HG03378 (cell line): ENCODE measurements around the gene PCDH9.
"Not testable (repeated sequence)": the region's sequence is repeated elsewhere in the genome, so short reads cannot be mapped to it uniquely, and the experiment has no call there.

ENCODE experiments used
- ATAC-seq: cut with Tn5 transposase; IDR thresholded peaks from one replicate; pipeline ENCODE4 v1.9.1; 2021; ENCODE audit warnings: mild to moderate bottlenecking, moderate library complexity; ENCODE audit not compliant: unreplicated experiment

PCDH9 gene

DNA sequence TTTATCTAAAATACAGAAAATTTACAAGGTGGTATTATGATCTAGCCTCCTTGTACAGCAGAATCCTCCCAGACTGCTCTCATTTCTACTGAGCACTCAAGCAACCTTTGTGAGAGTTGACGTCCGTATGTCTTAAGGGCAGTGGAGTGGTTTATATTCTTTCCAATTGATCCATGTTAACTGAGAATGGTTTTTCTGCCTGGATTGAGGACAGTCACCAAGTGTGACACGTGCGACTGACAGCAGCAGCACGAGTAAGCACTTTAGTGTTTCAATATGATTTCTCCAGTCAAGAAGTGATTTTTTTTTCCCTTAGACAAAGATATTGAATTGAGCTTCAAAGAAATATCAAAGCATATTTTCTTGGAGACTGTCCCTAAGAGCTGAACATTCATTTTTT lies 901.7 kb downstream of the PCDH9 start:
- no peak for ATAC-seq

DNA sequence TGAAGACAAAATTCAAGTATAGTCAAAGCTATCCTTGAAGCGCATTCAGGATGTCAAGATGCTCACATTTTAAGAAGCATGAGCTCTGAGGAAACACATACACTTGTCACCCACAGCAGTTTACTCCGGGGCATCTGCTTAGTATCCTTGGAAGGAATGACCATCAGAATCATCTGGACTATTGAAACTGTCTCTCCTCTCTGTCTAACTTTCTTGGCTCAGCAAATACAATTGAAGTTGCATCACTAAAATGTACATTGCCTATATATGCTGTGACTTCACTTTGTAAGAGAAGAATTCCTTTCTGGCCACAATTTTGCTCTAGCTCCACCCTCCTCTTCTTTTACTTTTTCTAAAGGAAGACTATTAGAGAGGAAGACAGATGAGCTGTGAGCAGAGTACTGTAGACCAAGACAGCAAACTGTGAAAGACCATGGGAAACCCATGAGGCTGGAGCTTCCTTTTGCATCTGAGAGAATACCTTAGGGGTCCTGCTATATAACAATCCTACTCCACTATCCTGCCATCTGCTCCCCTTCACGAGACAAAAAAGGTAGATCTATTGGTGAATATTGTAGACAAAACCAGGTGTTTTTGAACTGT lies 906.3 kb downstream of the PCDH9 start:
- no peak for ATAC-seq

DNA sequence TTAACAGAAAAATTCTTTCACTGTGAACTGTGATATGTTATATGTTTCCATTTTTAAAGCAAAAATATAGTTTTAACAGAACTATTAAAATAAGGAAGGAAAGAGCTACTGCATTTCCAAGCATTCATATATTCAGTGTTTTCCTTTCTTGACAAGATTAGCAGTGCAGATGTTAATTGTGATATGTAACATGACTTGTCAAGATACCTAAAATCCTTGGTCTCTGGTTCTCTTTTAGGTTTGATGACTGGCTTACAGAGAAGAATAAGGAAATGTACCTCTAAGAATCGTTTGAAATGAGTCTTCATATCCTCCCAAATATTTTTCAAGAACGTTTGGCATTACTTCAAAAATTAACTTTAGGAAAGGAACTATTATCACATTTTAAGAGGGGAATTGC lies 907.2 kb downstream of the PCDH9 start:
- ATAC-seq: no peak

DNA sequence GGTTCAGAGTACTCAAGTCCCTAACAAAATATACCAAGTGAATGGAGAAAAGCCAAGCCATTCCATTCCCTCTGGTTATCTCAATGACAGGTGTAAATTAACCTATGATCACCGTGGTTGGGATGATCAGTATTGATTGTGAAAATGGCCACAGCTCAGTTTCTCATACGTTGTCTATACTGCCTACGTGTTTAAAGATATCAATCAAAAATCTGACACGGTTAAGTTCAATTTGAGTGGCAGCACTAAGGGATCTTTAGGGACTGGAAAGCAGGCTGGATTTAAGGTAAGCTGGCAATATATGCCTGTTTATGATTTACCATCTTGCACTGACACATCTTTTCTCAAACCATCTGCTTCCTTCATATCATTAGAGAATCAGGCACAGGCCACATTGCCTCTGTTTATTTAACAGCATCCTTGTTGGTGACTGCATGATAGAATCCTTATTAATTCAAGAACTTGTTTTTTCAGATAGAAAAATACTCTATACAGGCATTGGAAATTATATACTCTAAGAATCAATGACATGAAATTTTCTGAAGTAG lies 907.9 kb downstream of the PCDH9 start:
- ATAC-seq: no peak

DNA sequence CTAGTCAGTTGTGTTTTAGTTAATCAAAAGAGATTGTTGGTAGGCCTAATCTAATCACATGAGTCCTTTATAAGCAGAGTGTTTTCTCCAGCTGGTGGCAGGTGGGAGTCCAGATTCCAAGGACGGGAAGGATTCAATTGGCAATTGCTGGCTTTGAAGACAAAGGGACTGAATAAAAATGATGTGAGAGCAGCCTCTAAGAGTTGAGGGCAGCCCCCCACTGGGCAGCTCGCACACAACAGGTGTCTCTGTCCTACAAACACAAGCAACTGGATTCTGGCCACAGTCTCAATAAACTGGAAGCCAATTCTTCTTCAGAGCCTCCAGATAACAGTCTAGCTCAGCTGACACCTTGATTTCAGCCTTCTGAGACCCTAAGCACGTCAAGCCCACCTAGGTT lies 915.2 kb downstream of the PCDH9 start:
- no peak for ATAC-seq

DNA sequence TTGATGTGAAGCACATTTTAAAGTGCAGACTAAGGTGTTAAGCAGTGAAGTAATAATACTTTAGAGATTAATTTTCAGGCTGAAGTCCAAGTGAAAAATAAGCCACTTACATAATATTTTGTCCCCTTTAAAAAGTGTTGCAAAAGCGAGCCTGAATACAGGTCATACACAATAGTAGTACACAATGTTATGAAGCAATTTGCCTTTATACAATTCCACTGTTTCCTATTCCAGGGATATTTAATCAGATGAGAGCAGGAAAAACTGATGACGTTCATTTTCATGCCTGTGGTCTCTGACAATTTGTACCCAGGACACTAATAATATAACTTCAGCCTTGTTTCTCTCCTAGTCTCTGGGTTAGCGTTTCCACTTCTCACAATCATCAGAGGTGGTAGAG lies 916.7 kb downstream of the PCDH9 start:
- no peak for ATAC-seq

DNA sequence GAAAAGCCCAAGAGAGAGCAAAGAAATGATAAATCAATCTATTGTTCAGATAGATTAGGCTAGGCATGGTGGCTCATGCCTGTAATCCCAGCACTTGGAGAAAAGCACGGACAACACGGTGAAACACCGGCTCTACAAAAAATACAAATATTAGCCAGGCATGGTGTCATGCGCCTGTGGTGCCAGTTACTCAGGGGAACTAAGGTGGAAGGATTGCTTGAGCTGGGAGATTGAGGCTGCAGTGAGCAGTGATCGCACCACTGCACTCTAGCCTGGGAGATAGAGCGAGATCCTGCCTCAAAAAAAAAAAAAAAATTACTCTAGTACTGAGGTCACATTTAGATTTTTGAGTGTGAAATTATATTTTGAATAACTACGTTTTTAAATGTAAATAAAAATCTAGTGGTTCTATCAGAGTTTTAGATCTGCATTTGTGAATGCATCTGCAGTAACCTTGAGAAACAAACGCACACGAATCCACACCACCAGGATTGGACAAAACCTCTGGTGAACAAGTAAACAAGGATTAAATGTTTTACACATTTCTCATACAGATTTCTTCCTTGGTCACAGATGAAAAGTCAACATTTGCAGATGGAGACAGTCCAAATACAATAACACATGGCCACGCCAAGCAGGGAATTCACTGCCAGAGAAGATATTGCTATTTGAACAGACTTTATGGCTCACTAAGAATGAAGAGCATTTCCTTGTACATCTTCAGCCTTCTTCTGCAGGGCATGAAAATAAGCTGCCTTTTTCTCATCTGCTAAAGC lies 917.6 kb downstream of the PCDH9 start:
- no peak for ATAC-seq

DNA sequence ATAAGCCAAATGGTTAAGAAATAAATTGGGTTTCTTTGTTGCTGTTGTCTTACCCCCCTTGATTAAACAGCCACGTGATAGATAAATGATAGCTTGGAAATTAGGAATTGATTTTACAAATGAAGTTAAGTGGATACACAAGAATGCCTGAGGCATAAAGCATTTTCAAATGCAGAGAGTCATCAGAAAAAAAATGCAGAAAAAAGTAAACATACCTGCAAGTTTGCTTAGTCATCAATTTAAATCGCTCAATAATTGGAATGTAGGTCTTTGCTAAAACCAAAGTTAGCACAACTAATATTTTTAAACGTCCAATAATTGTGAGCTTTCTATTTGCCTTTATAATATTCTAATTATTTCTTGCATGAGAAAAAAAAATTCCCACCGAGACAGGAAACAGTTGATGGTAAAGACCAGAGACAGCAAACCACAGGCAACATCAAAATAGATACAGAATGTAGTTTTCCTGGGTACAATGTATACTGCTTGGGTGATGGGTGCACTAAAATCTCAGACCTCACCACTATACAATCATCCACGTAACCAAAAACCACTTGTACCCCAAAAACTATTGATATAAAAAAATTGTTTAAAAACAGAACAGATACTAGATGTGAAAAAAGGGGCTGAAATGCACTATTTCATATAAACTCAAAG lies 924.0 kb downstream of the PCDH9 start:
- no peak for ATAC-seq

DNA sequence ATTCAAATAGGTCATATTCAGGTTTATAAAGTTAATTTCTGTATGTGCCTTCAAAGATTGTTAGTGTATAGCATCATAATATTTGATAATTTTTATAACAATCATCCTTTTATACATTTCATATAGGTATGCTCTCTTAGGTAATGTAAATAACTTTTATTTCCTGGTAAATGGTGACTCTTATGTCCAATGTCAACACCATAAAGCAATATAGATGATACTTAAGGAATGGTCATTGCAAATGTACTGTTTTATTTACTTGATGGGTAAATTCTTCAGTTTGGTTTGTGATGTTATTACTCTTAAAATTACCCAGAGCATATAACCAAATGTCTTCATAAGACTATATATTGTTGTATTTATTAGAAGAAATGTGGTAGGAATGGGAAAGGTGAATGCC lies 928.7 kb downstream of the PCDH9 start:
- no peak for ATAC-seq

DNA sequence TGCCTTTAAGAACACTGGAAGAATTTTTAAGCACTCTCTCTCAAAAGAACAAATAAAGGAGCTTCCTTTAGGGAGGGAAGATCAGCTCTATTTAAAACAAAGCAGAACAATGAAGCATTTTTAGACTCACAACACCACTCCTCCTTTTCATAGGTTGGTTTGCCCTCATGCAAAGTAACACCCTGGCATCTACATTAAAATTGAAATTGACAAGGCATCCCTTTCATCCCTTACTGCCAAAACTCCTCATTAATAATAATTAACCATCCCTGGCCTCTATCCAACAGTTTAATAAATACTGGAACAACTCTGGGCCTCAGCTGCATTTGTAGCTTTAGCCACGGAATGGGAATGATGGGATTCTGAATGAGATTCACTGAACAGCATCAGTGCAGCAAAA lies 929.1 kb downstream of the PCDH9 start:
- no peak for ATAC-seq

DNA sequence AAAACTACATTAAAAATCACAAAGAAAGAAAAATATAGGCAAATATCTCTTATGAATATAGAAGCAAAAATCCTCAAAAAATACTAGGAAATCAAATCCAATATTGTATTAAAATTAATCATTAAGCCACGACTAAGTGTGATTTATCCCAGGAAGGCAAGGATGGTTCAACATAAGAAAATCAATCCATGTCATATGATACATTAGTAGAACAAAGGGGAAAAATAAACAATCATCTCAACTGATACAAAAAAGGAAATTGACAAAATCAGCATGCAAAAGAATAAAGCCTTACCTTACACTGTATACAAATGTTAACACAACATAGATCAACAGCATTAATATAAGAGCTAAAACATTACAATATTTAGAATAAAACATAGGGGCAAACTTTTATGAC lies 933.3 kb downstream of the PCDH9 start:
- ATAC-seq: no peak

DNA sequence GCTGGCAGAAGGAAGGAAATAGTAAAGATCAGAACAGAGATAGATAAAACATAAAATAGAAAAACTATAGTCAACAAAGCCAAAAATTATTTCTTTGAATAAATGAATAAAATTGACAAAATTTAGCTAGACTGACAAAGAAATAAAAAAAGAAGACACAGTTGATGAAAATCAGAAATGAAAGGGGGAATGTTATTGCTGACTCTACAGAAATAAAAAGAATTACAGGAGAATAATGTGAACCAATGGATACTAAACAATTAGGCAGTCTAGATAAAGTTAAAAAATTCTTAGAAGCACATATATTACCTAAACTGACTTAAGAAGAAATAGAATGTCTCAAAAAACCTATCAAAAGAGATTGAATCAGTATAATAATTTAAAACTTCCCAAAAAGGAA lies 933.8 kb downstream of the PCDH9 start:
- no peak for ATAC-seq

DNA sequence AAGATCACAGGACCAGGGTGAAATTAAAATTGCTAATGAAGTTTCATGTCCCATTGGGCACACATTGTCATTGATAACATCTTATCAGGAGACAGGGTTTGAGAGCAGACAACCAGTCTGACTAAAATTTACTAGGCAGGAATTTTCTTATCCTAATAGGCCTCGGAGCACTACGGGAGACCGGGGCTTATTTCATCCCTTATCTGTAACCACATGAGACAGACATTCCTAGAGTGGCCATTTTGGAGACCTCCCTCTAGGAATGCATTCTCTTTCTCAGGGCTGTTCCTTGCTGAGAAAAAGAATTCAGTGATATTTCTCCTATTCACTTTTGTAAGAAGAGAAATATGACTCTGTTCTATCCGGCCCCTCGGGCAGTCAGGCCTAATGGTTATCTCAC lies 943.3 kb downstream of the PCDH9 start:
- not testable (repeated sequence) for ATAC-seq

DNA sequence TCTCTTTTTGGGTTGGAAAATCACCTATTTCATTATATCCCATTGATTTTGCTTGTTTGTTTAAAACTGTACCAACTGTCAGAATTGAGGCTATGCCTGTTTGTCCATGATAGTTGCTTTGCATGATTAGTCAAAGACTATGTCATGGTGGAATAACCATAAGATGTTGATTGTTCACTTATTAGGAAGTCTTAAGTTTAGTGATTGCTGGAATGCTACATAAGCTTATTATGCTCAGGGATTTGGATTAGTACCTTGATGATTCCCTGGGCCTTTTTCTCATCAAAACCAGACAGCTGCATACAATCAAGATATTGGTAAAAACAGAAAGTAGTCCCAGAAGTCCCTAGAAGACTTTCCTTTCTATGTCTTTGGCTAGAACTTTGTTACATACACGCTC lies 954.7 kb downstream of the PCDH9 start:
- no peak for ATAC-seq

DNA sequence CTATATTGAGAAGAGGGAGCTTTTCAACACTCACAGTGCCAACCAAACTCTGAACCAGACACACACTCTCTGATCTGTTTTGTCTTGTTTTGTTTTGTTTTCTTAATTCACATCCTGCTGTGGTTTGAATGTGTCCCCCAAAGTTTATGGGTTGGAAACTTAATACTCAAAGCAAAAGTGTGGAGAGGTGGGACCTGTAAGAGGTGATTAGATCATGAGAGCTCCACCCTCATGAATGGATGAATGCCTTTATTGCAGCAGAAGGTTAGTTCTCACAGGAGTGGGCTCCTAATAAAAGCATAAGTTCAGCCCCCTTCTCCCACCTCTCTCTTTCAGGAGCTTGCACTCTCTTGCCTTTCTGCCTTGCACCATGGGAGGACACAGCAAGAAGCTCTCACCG lies 957.1 kb downstream of the PCDH9 start:
- no peak for ATAC-seq

DNA sequence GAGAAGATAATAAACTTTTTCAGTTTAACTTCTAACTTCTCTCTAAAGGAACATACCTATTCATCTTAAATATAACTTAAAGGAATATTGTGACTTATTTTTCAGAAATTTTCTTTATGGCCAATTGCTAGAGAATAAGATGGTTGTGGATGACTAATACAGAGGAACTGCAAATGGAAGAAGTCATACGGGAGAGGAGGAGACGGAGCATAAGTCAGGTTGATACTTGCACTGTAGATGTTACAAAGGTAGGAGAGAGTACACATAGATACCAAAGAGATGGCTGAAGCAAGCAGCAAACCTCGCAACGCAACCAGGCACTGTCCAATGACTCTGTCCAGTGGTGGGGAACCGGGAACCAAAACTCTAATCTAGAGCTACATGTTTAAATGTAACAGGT lies 963.4 kb downstream of the PCDH9 start:
- no peak for ATAC-seq

DNA sequence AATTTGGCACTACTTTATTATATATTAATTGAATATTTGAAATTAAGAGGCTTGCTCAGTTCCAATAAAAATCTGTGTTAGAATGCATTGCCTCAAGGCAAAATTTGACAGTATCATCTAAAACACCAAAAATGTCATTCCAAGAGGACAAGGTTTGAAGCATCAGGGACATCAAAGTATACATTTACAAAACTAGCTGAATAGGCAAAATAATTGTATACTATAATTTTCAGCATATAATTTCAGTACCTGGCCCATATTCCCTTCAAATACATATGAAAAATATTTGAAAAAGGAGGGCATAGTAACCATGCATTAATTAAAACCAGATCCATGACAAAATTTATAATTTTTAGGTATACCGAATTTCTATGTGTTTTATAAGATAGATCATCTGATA lies 963.8 kb downstream of the PCDH9 start:
- no peak for ATAC-seq

DNA sequence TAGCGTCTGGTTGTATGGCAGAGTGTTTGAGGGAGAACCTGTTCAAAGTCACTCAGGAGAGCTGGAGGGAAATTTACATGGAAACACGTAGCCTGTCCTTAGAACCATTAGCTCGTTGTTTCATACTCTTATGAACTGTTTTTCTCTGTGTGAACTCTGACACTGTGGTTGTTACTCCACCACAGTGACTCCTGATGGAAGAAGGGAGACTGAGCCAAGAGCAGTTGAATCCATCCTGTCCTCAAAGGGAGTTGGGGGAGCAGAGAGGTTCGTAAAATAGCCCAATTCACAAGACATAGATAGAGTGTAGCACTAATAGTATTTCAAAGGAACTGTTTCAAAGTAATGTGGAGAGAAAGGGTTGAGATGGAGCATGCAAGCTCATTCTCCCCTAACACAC lies 964.8 kb downstream of the PCDH9 start:
- no peak for ATAC-seq

DNA sequence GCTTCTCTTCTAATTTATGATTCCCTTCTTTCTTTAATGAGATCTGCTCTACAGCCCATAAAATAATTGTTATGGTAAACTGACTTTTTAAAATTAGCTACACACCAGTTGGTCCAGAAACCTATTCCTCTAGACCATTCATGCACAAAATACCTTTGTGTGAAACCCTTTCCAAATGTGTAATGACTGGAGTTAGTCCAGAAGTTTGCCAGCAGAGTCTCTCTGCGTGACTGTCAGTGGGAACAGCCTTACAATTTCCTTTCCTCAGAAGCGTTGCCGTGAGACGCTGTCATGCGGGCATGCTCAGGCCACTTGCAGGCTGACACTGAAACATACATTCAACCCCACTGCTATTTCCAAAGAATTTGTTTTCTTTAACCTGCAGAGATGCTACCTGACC lies 965.2 kb downstream of the PCDH9 start:
- no peak for ATAC-seq

DNA sequence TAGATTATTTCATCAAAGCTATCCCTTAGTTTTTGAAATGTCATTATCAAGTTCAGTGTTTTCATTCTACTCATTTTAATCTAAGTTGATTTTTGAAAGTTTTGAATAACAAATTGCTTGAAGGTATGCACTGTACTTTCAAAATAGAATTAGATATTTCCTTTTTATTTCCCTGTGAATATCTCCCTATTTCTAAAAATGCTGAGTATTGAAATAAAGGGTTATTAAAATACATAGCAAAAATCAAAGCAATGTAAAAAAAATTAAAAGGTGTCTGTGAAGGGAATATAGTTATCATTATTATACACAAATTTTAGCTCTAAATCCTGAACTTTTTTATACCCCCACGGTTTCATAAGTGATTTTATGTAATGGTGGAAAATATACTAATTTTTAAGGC lies 967.8 kb downstream of the PCDH9 start:
- ATAC-seq: no peak

DNA sequence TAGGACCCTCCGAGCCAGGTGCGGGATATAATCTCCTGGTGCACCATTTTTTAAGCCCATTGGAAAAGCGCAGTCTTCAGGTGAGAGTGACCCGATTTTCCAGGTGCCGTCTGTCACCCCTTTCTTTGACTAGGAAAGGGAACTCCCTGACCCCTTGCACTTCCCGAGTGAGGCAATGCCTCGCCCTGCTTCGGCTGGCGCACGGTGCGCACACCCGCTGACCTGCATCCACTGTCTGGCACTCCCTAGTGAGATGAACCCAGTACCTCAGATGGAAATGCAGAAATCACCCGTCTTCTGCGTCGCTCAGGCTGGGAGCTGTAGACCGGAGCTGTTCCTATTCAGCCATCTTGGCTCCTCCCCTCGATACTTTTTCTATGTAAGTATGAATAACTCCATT lies 970.7 kb downstream of the PCDH9 start:
- not testable (repeated sequence) for ATAC-seq
